GM21723 (cell line): ENCODE data around the gene PPP1R9B.

ENCODE experiments used
- ATAC-seq: cut with Tn5 transposase; IDR thresholded peaks from one replicate; pipeline ENCODE4 v1.9.1; 2021; ENCODE audit warnings: mild to moderate bottlenecking, moderate library complexity; ENCODE audit not compliant: unreplicated experiment

The PPP1R9B gene

DNA sequence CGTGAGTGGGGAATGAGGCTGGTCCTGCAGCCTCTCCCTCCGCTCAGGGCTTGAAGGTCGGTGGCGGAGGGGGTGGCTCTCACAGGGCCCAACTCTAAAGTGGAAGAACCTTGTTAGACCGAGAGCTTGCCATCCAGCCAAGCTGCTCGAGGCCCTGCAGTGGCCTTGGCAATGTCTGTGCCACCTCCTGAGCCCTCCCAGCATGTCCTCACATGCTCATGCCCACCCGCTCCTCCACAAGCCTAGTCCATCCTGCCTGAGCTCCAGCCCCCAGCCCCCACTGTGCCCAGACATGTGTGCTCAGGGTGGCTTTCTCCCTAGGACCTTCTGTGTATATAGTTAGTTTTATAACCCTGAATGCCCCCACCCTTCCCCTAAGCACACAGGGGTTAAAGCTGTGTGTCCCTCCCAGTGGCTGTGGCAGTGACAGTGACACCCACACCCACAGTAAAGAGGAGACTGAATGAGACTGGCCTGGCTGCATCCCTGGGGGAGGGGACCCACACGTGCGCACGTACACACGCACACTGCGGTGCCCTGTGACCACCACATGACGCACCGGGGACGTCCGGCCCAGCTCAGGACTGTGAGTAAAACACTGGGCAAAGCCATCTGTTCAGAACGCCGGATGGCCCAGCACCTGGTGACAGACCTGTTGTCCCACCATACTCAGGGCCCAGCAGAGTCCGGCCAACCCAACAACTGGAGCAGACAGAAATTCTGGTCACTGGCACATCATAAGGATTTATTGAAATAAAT lies 39.7 kb downstream of the PPP1R9B start:
- ATAC-seq, result no peak

DNA sequence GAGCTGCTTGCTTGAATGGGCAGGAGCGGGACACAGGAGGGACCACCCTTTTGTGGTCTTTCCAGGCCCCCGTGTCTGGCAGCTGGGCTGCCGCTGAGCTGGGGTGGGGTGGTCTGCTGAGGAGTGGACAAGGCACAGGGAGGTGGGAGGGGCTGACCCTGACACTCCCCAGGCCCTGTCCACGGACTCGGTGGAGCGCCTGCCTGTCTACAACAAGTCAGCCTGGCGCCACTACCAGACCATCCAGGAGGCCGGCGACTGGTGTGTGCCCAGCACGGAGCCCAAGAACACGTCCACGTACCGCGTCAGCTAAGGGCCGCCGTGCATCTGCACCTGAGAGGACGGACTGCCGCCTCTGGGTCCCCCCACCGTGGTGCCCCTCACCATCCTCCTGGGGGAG lies 40.7 kb downstream of the PPP1R9B start:
- no peak for ATAC-seq

DNA sequence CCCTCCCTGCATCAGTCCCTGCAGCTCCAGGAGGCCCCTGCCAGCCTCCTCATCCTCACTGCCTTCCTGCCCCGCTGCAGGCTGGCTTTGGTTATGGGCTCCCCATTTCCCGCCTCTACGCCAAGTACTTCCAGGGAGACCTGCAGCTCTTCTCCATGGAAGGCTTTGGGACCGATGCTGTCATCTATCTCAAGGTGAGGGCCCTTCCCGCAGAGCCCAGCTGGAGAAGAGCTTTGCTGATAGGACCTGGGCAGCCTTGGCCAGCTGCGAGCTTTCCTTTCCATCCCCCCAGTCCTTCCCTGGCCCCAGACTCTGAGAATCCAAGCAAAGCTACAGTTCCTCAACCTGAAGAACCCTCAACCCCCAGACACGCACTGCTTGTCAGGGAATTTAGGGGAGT lies 41.3 kb downstream of the PPP1R9B start:
- no peak for ATAC-seq

DNA sequence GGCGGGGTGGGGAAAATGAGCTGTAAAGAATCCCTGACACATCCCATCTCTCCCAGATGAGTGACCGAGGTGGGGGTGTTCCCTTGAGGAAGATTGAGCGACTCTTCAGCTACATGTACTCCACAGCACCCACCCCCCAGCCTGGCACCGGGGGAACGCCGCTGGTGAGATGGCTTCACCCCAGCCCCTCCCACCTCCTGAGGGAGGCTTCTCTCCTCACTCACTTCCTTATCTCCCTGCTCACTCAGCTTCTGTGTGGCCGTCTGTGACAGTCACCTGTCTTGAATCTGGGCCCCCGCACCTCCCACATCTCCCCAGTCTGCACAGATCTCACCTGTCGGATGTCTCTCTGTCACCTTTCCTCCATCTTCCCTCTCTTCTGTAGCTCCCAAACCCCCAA lies 41.9 kb downstream of the PPP1R9B start:
- no peak for ATAC-seq

GRCh38 chr17:50107790-50108414 lies 42.6 kb downstream of the PPP1R9B start:
- no peak for ATAC-seq

- no peak for ATAC-seq
Observed at GRCh38 chr17:50106393-50107131, 43.9 kb downstream of the PPP1R9B start.

DNA sequence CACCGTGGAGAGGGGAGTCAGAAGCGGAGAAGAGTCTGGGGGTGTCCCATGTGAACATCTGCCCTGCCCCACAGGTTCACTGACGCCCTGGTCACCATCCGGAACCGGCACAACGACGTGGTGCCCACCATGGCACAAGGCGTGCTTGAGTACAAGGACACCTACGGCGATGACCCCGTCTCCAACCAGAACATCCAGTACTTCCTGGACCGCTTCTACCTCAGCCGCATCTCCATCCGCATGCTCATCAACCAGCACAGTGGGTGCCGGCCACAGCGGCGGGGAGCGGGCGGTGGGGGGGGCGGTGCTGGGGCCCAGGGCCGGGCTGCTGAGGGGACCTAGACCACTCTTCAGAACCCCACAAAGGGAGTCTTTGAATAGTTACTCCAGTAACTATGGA lies 44.7 kb downstream of the PPP1R9B start:
- no peak for ATAC-seq

GRCh38 chr17:50103941-50104340 lies 46.5 kb downstream of the PPP1R9B start:
- ATAC-seq, result no peak

DNA sequence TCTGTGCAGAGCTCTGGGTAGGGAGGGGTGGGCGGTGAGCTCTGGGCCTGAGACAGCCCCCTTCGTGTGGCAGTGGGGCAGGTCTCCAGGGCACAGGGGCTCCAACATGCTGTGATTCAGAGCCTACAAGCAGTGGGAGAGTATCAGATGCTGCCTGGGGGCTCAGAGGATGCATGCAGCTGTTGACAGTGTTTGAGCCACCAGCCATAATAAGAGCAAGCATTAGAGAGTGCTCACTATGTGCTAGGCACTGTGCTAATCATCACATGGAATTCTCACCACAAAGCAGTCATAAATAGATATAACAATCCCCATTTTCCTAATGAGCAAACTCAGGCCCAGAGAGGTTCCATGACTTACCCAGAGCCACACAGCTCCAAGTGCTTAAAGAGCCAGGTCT lies 47.2 kb downstream of the PPP1R9B start:
- ATAC-seq, result no peak

DNA sequence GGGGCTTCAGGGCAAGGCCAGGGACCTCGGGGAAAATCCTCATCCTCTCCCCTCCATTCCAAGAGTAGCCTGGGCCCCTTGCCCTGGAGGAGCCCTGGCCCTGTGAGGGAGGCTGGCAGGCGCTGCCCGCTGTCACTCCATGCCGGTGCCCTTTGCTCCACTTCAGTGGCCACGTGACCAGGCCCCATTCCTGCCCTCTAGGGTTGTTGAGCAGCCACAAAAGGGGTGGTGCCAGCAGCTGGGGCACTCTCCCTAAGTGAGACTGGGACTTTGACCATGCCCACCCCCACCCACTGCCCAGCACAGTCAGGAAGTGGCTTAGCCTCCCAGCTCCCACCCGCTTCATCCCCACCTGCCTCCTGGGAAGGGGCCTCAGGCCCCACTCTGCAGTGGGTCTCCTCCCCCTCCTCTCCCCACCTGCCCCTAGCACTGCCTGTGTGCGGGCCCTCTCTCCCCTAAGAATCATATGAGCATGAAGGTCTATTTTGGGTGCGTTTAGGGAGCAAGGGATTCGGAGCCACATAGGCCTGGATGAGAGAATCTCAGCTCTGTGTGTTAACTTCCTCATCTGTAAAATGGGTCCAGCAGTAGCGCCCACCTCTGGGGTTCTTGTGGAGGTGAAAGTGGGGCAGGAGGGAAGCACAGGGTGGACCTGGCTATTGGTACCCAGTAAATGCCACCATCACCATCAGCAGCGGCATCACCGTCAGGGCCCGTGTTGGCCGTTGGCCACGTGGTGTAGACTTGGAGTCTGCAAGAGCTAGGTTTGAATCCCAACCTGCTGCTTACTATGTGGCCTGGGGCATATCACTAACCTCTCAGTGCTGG lies 48.1 kb downstream of the PPP1R9B start:
- no peak for ATAC-seq

DNA sequence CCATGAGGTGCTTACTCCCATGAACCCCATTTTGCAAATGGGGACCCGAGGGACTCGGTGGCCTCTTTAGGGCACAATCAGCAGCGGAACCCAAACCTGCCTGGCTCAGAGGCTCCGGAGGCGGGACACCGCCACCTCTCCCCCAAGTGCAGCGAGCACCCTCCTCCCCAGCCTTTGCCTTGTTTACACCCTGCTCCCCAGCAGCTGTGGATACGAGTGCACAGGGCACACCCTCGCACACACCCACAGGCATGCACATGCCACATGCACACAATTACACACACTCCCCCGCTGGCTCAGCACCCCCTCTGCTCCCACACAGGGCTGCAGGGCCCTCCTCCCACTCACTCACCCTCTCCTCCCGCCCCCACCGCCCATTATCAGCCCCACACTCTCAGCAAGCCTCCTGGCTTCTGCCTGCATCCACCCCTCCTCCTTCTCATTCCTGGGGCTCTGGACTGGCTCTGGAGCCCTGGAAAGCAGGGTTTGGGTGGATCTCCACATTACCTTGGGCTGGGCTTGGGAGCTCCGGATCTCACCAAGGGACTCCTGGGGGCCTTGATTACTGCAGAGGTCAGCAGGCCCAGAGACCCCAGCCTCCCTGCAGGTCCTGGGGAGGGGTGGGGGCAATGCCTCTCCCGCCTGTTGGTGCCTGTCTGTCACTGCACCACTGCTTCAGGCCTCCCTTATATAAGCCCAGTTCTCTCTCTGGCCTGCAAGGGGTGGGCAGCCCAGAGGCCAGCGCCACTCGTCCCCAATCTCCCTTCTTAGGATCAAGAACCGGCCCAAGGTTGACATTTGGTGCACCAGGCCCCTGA lies 48.9 kb downstream of the PPP1R9B start:
- ATAC-seq, result no peak

- ATAC-seq, result no peak
Observed at GRCh38 chr17:50100921-50101345, 49.5 kb downstream of the PPP1R9B start.

GRCh38 chr17:50100480-50100883 lies 50.0 kb downstream of the PPP1R9B start:
- ATAC-seq, result no peak

GRCh38 chr17:50099003-50099402 lies 51.5 kb downstream of the PPP1R9B start:
- ATAC-seq, result no peak

DNA sequence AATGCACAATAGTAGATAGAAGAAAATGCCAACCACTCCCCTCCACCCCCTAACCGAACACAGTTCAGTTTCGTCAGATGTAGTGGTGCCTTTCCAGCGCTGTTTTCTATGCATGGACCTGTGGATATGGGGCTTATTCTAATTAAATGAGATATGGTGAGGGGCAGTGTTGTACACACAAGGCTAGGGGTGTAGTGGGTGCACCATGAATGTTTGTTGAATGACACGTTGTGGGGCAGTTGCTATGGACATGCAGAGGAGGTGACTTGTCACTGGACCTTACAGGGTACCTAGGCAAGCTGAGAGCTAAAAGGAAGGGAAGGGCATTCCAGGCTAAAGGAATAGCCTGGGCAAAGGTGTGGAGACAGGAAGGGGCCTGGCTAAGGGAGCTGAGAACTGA lies 51.9 kb downstream of the PPP1R9B start:
- no peak for ATAC-seq

DNA sequence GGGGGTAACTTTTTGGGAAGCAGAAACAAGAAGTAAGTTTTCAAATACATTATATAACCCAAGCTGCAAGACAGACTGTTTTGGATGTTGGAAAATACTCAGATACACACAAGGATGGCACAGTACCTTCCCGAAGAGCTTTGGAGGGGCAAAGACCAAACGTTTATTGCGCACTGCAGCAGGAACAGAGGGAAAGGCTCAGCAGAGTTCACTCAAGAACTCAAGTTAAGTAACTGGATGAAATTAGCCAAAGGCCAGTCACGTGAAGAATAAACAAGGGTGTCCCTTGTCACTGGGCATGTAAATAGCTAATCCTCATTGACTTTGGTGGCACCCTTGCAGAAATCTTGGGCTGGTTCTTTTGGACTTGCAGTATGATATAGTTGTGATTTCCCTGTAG lies 52.6 kb downstream of the PPP1R9B start:
- no peak for ATAC-seq

DNA sequence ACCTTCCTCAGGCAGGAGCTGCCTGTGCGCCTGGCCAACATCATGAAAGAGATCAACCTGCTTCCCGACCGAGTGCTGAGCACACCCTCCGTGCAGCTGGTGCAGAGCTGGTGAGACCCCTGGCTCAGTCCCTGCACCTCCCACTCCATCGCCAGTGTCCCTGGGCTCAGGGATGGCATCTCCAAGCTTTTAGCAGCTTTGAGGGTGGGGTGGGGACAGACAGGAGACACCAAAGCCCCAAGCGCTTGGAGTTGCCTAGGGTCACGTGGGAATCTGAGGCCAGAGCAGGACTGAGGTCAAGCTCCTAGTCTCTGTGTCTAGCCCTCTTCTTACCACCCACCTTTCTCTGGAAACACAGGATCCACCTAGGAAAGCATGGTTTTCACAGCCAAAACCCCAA lies 53.0 kb downstream of the PPP1R9B start:
- no peak for ATAC-seq

GRCh38 chr17:50096758-50097157 lies 53.7 kb downstream of the PPP1R9B start:
- ATAC-seq, result no peak

- ATAC-seq, result no peak
Observed at GRCh38 chr17:50096092-50096491, 54.4 kb downstream of the PPP1R9B start.

DNA sequence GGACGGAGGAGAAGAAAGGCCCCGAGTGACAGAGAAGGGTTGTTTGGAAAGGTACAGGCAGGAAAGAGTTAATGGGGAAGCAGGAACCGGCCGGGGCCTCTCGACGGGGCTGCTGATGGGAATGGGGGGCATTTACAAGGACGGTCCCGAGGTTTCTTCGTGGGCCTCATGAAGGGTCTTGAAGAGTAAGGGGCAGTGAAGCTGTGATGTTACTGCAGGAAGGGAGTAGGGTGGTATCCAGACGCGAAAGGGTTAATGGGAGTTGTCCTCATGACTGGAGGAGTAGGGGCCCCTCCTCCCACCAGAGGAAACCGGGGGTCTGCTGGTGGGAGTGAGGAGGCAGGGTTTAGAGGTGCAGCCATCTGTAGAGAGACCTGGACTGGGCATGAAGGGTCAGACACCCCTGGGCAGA lies 54.8 kb downstream of the PPP1R9B start:
- no peak for ATAC-seq
